Measurements from ENCODE around the gene MEIS3. TPM values are rescaled to one million over a fixed set of nuclear protein-coding genes. Genes with fewer than 3 reads are reported as not detected.

MEIS3 gene
- total RNA-seq, 1 donor from 2014 or later = 9.4 TPM

DNA sequence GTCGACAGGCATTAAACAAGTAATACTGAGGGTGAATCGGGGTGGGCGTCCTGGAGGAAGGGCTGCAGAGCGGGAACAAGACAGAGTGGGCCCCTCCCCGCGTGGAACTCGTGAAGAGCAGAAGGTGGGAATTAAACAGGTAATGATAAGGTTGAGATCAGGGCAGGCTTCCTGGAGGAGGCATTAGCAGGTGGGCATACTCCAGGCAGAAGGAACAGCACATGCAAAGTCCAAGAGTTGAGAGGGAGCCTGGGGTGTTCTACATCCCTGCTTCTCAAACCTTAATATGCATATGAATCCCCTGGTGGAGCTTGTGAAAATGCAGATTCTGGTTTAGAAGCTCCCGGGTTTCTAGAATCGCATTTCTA lies 29.0 kb upstream of the MEIS3 start:
- Histone ChIP-seq H3K27me3 (ENCODE audit: control insufficient read depth in 3 of 3, insufficient read depth in 3 of 3, low read length in 3 of 3) (peaks cover 72 to 75% (median 73%) of the 10 kb centered on the region in 3 donors), H3K27ac (ENCODE audit: low read depth, low read length) (no peak overlapping the region), H3K9ac (ENCODE audit: low read depth in 1 of 3, low read length in 3 of 3) (no peak overlapping the region), H3K4me1 (ENCODE audit: control insufficient read depth in 3 of 3, insufficient read depth in 3 of 3, low read length in 3 of 3) (peaks cover 0 to 15% (median 8%) of the 10 kb centered on the region in 3 donors), H3K4me3 (ENCODE audit: low read length in 3 of 3) (no peak overlapping the region), H3K9me3 (ENCODE audit: control insufficient read depth in 3 of 3, low read length in 3 of 3) (no peaks in the 10 kb centered on the region), H3K36me3 (ENCODE audit: control insufficient read depth in 3 of 3, insufficient read depth in 3 of 3, low read length in 3 of 3) (no peaks in the 10 kb centered on the region)

DNA sequence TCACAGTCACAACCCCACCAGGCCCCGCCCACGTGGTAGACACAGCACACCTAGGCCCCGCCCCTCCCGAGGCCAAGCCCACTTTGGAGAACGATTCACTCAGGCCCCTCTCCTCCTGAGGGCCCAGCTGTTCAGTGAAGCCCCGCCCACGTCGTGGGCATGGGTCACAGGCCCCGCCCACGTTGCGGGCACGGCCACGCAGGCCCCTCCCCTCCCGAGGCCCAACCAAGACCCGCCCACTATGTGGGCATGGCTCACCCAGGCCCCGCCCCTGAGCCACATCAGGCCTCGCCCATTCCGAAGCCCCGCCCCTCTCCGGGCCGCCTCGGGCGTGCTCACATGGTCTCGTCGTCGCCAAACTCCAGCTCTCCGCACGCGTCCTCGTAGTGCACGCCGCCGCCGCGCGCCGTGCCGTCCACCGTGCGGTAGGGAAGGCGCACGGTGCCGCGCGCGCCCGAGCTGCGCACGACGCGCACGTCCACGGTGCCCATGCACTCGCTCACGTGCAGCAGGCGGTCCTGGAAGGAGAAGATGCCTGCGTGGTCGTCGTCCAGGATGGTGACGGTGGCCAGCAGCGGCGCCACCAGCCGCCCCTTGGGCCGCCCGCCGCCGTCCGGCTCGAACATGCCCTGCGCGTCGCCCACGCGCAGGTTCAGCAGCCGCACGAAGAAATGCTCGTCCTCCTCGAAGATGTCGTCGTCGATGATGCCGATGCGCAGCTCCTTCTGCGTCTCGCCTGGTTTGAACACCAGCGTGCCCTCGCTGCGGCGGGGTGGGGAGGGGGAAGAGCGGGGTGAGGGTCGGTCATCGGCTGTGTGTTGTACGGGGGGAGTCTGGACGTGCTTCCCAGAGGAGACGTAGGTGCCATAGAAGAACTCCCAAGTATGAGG lies 28.4 kb upstream of the MEIS3 start:
- no peak overlapping the region for H3K9ac ChIP-seq (ENCODE audit: low read depth in 1 of 3, low read length in 3 of 3)
- no peaks in the 10 kb centered on the region for H3K36me3 ChIP-seq (ENCODE audit: control insufficient read depth in 3 of 3, insufficient read depth in 3 of 3, low read length in 3 of 3)
- H3K27me3 ChIP-seq (ENCODE audit: control insufficient read depth in 3 of 3, insufficient read depth in 3 of 3, low read length in 3 of 3) = peaks cover 75 to 79% (median 76%) of the 10 kb centered on the region in 3 donors
- H3K9me3 ChIP-seq (ENCODE audit: control insufficient read depth in 3 of 3, low read length in 3 of 3) = no peaks in the 10 kb centered on the region
- H3K27ac ChIP-seq (ENCODE audit: low read depth, low read length) = no peak overlapping the region
- H3K4me1 ChIP-seq (ENCODE audit: control insufficient read depth in 3 of 3, insufficient read depth in 3 of 3, low read length in 3 of 3) = peaks cover 0 to 15% (median 8%) of the 10 kb centered on the region in 3 donors
- peak overlapping the region in 1 of 3 donors; percentile 22 for H3K4me3 ChIP-seq (ENCODE audit: low read length in 3 of 3)

DNA sequence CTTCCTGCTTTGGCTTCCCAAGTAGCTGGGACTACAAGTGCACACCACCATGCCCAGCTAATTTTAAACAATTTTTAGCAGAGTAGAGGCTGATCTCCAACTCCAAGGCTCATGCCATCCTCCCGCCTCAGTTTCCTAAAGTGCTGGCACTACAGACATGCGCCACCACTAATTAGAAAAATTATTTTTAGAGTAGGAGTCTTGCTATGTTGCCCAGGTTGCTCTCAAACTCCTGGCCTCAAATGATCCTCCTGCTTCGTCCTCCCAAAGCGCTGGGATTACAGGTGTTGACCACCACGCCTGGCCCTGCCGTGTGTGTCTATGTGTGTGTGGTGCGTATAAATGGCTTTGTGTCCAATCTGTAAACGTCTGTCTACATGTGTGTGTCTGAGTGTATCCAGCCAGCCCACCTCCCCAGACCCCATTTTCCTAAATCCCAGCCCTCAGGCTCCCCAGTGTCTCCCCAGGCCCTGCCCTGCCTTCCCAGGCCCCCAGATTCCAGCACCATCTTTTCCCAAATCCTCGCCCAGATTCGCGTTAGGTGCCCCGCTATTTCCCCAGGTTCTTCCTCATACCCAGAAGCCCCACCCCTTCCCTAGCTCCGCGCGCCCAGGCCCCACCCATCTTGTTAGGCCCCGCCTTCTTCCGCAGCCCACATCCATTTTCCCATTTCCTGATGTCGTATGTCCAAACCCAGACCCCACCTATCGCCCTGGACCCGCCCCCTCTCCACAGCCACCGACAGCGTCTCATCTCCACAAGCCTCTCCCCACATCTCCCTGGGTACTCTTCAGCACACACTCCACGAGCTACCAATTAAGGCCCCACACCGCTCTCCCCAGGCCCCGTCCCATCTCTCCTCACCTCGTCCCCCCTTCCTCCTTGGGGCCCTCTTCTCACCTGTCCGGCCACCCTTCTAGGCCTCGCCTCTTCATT lies 27.5 kb upstream of the MEIS3 start:
- Histone ChIP-seq H3K4me1 (ENCODE audit: control insufficient read depth in 3 of 3, insufficient read depth in 3 of 3, low read length in 3 of 3) (peaks cover 0 to 15% (median 8%) of the 10 kb centered on the region in 3 donors), H3K36me3 (ENCODE audit: control insufficient read depth in 3 of 3, insufficient read depth in 3 of 3, low read length in 3 of 3) (no peaks in the 10 kb centered on the region), H3K4me3 (ENCODE audit: low read length in 3 of 3) (no peak overlapping the region), H3K27me3 (ENCODE audit: control insufficient read depth in 3 of 3, insufficient read depth in 3 of 3, low read length in 3 of 3) (peaks cover 79 to 84% (median 80%) of the 10 kb centered on the region in 3 donors), H3K27ac (ENCODE audit: low read depth, low read length) (no peak overlapping the region), H3K9ac (ENCODE audit: low read depth in 1 of 3, low read length in 3 of 3) (no peak overlapping the region), H3K9me3 (ENCODE audit: control insufficient read depth in 3 of 3, low read length in 3 of 3) (no peaks in the 10 kb centered on the region)

DNA sequence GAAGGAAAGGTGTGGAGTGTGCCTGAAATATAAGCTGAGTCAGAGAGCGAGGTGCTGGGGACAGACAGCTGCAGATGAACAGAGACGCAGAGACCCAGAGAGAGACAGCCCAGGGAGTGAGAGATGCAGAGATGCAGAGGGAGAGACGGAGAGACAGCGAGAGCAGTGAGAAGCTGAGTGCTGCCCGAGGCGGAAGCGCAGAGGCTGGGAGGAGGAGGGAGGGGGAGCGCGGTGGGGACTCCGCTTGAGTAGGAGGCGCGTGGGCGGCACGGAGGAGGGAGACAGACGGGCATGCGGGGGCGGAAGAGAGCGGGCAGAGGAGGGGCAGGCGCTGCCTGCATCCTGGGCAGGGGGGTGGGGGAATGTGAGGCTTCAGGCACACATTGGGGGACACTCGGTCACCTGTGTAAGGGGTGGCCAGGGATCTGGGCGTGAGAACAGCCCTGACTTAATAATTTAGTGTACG lies 26.6 kb upstream of the MEIS3 start:
- Histone ChIP-seq H3K9ac (ENCODE audit: low read depth in 1 of 3, low read length in 3 of 3) (no peak overlapping the region), H3K36me3 (ENCODE audit: control insufficient read depth in 3 of 3, insufficient read depth in 3 of 3, low read length in 3 of 3) (no peaks in the 10 kb centered on the region), H3K4me1 (ENCODE audit: control insufficient read depth in 3 of 3, insufficient read depth in 3 of 3, low read length in 3 of 3) (peaks cover 0 to 15% (median 8%) of the 10 kb centered on the region in 3 donors), H3K4me3 (ENCODE audit: low read length in 3 of 3) (no peak overlapping the region), H3K9me3 (ENCODE audit: control insufficient read depth in 3 of 3, low read length in 3 of 3) (no peaks in the 10 kb centered on the region), H3K27me3 (ENCODE audit: control insufficient read depth in 3 of 3, insufficient read depth in 3 of 3, low read length in 3 of 3) (peaks cover 79 to 85% (median 81%) of the 10 kb centered on the region in 3 donors), H3K27ac (ENCODE audit: low read depth, low read length) (no peak overlapping the region)

DNA sequence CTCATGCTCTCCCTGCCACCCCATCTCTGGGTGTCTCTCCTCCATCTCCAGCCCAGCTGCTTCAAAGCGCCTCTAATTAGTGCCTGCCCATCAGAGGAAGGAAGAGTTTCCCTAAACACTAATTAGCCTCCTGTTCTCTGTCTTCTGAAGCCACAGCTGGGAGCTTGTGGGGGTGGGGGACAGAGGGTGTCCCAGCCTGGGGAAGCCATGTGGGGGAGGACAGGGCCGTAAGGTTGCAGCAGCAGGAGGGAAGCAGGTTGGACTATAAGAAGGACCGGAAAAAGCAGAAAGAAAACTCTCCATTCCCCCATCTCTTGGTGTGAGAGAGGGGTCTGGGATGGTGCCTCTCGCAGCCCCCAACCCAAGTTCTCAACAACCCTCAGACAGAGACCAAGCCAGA lies 26.2 kb upstream of the MEIS3 start:
- H3K27ac ChIP-seq (ENCODE audit: low read depth, low read length) = no peak overlapping the region
- no peak overlapping the region for H3K9ac ChIP-seq (ENCODE audit: low read depth in 1 of 3, low read length in 3 of 3)
- H3K4me1 ChIP-seq (ENCODE audit: control insufficient read depth in 3 of 3, insufficient read depth in 3 of 3, low read length in 3 of 3) = peaks cover 0 to 15% (median 8%) of the 10 kb centered on the region in 3 donors
- peaks cover 77 to 84% (median 81%) of the 10 kb centered on the region in 3 donors for H3K27me3 ChIP-seq (ENCODE audit: control insufficient read depth in 3 of 3, insufficient read depth in 3 of 3, low read length in 3 of 3)
- H3K4me3 ChIP-seq (ENCODE audit: low read length in 3 of 3) = no peak overlapping the region
- H3K36me3 ChIP-seq (ENCODE audit: control insufficient read depth in 3 of 3, insufficient read depth in 3 of 3, low read length in 3 of 3) = no peaks in the 10 kb centered on the region
- no peaks in the 10 kb centered on the region for H3K9me3 ChIP-seq (ENCODE audit: control insufficient read depth in 3 of 3, low read length in 3 of 3)

DNA sequence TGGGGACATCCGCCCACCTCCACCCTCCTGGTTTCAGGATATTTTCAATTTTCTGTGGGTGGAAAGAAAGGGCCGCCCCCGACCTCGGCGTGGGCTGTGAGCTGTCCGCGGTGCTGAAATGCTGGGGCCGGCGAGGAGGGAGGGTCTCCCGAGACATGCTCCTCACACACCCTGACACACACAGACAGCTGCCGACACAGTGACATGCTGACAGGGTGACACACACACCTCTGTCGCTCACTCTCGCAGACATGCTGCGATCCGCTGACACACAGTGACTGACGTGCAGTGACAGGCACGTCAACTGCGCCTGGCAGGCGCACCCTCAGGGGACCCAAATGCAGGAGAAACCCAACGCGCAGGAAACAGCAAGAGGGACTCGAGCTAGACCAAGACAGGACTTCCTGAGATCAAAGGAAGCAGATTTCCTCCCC lies 25.1 kb upstream of the MEIS3 start:
- no peak overlapping the region for H3K27ac ChIP-seq (ENCODE audit: low read depth, low read length)
- H3K36me3 ChIP-seq (ENCODE audit: control insufficient read depth in 3 of 3, insufficient read depth in 3 of 3, low read length in 3 of 3) = no peaks in the 10 kb centered on the region
- peaks cover 0 to 15% (median 8%) of the 10 kb centered on the region in 3 donors for H3K4me1 ChIP-seq (ENCODE audit: control insufficient read depth in 3 of 3, insufficient read depth in 3 of 3, low read length in 3 of 3)
- H3K27me3 ChIP-seq (ENCODE audit: control insufficient read depth in 3 of 3, insufficient read depth in 3 of 3, low read length in 3 of 3) = peaks cover 69 to 76% (median 73%) of the 10 kb centered on the region in 3 donors
- no peak overlapping the region for H3K9ac ChIP-seq (ENCODE audit: low read depth in 1 of 3, low read length in 3 of 3)
- H3K9me3 ChIP-seq (ENCODE audit: control insufficient read depth in 3 of 3, low read length in 3 of 3) = no peaks in the 10 kb centered on the region
- no peak overlapping the region for H3K4me3 ChIP-seq (ENCODE audit: low read length in 3 of 3)

DNA sequence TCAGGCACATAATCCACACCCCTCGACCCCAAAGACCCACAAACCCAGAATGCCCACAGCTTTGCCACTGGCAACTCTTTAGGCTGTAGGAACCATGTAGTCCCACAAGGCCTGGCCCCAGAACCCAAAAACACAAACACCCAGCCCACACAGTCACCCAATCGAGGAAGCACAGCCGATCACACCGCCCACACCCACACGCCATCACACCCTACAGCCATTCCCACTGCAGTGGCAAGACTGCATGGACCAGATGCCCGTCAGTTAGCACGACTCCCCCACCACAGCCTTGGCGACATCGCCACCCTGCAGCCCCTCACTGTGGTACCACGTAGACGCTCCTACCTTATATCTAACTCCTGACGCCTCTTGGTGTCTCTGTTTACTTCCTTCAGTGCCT lies 24.0 kb upstream of the MEIS3 start:
- H3K27ac ChIP-seq (ENCODE audit: low read depth, low read length) = no peak overlapping the region
- no peak overlapping the region for H3K9ac ChIP-seq (ENCODE audit: low read depth in 1 of 3, low read length in 3 of 3)
- H3K4me3 ChIP-seq (ENCODE audit: low read length in 3 of 3) = no peak overlapping the region
- H3K27me3 ChIP-seq (ENCODE audit: control insufficient read depth in 3 of 3, insufficient read depth in 3 of 3, low read length in 3 of 3) = peaks cover 63 to 74% (median 70%) of the 10 kb centered on the region in 3 donors
- no peaks in the 10 kb centered on the region for H3K36me3 ChIP-seq (ENCODE audit: control insufficient read depth in 3 of 3, insufficient read depth in 3 of 3, low read length in 3 of 3)
- H3K9me3 ChIP-seq (ENCODE audit: control insufficient read depth in 3 of 3, low read length in 3 of 3) = no peaks in the 10 kb centered on the region
- H3K4me1 ChIP-seq (ENCODE audit: control insufficient read depth in 3 of 3, insufficient read depth in 3 of 3, low read length in 3 of 3) = peaks cover 0 to 15% (median 8%) of the 10 kb centered on the region in 3 donors

DNA sequence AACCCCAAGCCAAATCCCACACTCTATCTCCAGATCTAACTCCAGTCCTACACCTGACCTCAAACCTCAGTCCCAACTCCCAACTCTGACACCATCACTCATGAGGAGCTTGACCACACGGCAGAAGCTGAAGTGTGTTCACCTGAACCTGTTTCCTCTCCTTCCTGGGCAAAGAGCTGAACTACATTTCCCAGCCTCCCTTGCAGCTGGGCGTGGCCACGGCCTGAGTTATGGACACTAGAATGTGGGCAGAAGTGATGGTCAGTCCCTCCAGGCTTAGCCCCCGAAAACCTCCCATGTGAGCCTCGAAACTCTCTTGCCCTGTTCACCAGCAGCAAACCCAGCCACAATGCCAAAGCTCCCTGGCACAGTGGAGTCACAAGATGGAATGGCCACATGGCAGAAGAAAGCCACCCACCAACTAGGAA lies 19.5 kb upstream of the MEIS3 start:
- H3K9me3 ChIP-seq (ENCODE audit: control insufficient read depth in 3 of 3, low read length in 3 of 3) = no peaks in the 10 kb centered on the region
- no peak overlapping the region for H3K27ac ChIP-seq (ENCODE audit: low read depth, low read length)
- no peak overlapping the region for H3K4me3 ChIP-seq (ENCODE audit: low read length in 3 of 3)
- H3K27me3 ChIP-seq (ENCODE audit: control insufficient read depth in 3 of 3, insufficient read depth in 3 of 3, low read length in 3 of 3) = peaks cover 31 to 66% (median 33%) of the 10 kb centered on the region in 3 donors
- no peaks in the 10 kb centered on the region for H3K36me3 ChIP-seq (ENCODE audit: control insufficient read depth in 3 of 3, insufficient read depth in 3 of 3, low read length in 3 of 3)
- no peak overlapping the region for H3K9ac ChIP-seq (ENCODE audit: low read depth in 1 of 3, low read length in 3 of 3)
- peaks cover 0 to 2% (median 0%) of the 10 kb centered on the region in 3 donors for H3K4me1 ChIP-seq (ENCODE audit: control insufficient read depth in 3 of 3, insufficient read depth in 3 of 3, low read length in 3 of 3)

DNA sequence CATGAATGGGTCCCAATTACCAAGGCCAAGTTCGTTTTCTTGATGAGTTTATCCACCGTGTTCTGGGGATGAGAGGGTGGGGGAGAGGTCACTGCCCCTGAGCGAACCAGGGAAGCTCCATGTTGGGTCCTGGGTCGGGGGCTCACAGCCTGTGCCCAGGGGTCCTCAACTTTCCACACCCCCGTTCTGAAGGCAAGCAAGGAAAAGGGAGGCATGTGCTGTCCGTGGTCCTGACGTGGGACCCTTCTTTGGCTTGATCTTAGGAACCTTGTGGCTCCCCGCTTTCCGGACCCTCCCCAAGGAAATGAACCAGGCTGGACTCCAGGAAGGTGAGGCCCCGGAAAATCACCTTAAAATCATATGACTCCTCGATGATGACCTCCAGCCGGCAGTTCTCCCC lies 18.2 kb upstream of the MEIS3 start:
- peaks cover 0 to 2% (median 0%) of the 10 kb centered on the region in 3 donors for H3K4me1 ChIP-seq (ENCODE audit: control insufficient read depth in 3 of 3, insufficient read depth in 3 of 3, low read length in 3 of 3)
- H3K27ac ChIP-seq (ENCODE audit: low read depth, low read length) = no peak overlapping the region
- H3K36me3 ChIP-seq (ENCODE audit: control insufficient read depth in 3 of 3, insufficient read depth in 3 of 3, low read length in 3 of 3) = no peaks in the 10 kb centered on the region
- H3K4me3 ChIP-seq (ENCODE audit: low read length in 3 of 3) = no peak overlapping the region
- H3K27me3 ChIP-seq (ENCODE audit: control insufficient read depth in 3 of 3, insufficient read depth in 3 of 3, low read length in 3 of 3) = peaks cover 22 to 65% (median 35%) of the 10 kb centered on the region in 3 donors
- no peak overlapping the region for H3K9ac ChIP-seq (ENCODE audit: low read depth in 1 of 3, low read length in 3 of 3)
- no peaks in the 10 kb centered on the region for H3K9me3 ChIP-seq (ENCODE audit: control insufficient read depth in 3 of 3, low read length in 3 of 3)
